Endothelial cell of umbilical vein (primary cell): ENCODE results near the gene CNOT6. TPM values are rescaled to one million over a fixed set of nuclear protein-coding genes. Genes with fewer than 3 reads are reported as not detected.

Experiments used
- BruUV-seq: library from RNA; stranded (reverse); fragments of 400-500 nt; replicated peaks from 2 replicates; lab custom pipeline; 2021; lab: Mats Ljungman, UMichigan
- CTCF ChIA-PET: fragments of 300-600, 350-600 bp; sonication (Branson Sonifier 250); formaldehyde crosslinking; loops from one replicate; lab custom pipeline; 2021; ENCODE audit warnings: antibody characterized with exemption, inconsistent platforms; lab: Charles Lee
- POLR2A ChIA-PET: fragments of 300-600, 350-600 bp; sonication (Branson Sonifier 250); formaldehyde crosslinking; loops from one replicate; lab custom pipeline; 2021; ENCODE audit warnings: antibody characterized with exemption, inconsistent platforms; lab: Charles Lee
- DNase-seq: peaks from one replicate; pipeline ENCODE4 v3.0.0-alpha.2; 2011; ENCODE audit warnings: low read depth, low spot score
- FAIRE-seq: peaks from 2 replicates; lab custom pipeline; 2011; peaks lifted over from hg19 to GRCh38; lab: Jason Lieb, UNC
- H2AFZ ChIP-seq: 2 replicates; pipeline ENCODE4 v1.6.0; 2012; ENCODE audit warnings: low read depth, low read length, control low read depth, inconsistent platforms
- H3K27ac ChIP-seq: 2 replicates; pipeline ENCODE4 v1.5.1; 2011; ENCODE audit warnings: low read depth, mild to moderate bottlenecking, control low read depth, low read length, moderate library complexity; ENCODE audit not compliant: insufficient read depth
- H3K27me3 ChIP-seq, 2 experiments: 2 replicates each; pipeline versions ENCODE4 v1.6.0 to v1.6.1; 2011; ENCODE audit warnings: low read length in 2 of 2, mixed read lengths in 1 of 2; ENCODE audit not compliant: control insufficient read depth in 2 of 2, insufficient read depth in 2 of 2
- H3K36me3 ChIP-seq, 2 experiments: 2 replicates in 1 of 2; 3 replicates in 1 of 2; pipeline ENCODE4 v1.5.1; 2011; ENCODE audit warnings: low read length in 2 of 2, mild to moderate bottlenecking in 1 of 2, moderate library complexity in 1 of 2; ENCODE audit not compliant: control insufficient read depth in 2 of 2, insufficient read depth in 2 of 2; ENCODE audit errors: extremely low read depth in 1 of 2
- H3K4me1 ChIP-seq: 3 replicates; pipeline ENCODE4 v1.5.1; 2011; ENCODE audit warnings: mild to moderate bottlenecking, low read length; ENCODE audit not compliant: control insufficient read depth, insufficient read depth; ENCODE audit errors: extremely low read depth
- H3K4me2 ChIP-seq: 2 replicates; pipeline ENCODE4 v1.6.1; 2011; ENCODE audit warnings: low read length, control low read depth, mixed read lengths; ENCODE audit not compliant: insufficient read depth
- H3K4me3 ChIP-seq, 3 experiments: fragments of 200-600 bp in 1 of 3; sonication (generic), shearing (Covaris generic) in 1 of 3; replicated peaks in 1 of 3; 2 replicates each; pipeline ENCODE4 v1.5.1; 2011 to 2016; ENCODE audit warnings: control low read depth in 3 of 3, low read length in 3 of 3, mild to moderate bottlenecking in 2 of 3, inconsistent platforms in 1 of 3, low read depth in 1 of 3, moderate library complexity in 1 of 3; ENCODE audit not compliant: insufficient read depth in 1 of 3
- H3K79me2 ChIP-seq: 2 replicates; pipeline ENCODE4 v1.6.0; 2012; ENCODE audit warnings: low read length, inconsistent platforms; ENCODE audit not compliant: control insufficient read depth, insufficient read depth
- H3K9ac ChIP-seq: replicated peaks from 2 replicates; pipeline ENCODE3; 2011; ENCODE audit warnings: low read length, control low read depth; ENCODE audit not compliant: insufficient read depth; ENCODE audit errors: extremely low read depth
- H3K9me1 ChIP-seq: replicated peaks from 3 replicates; pipeline ENCODE4 v1.6.0; 2011; ENCODE audit warnings: mild to moderate bottlenecking, low read length; ENCODE audit not compliant: control insufficient read depth, insufficient read depth; ENCODE audit errors: extremely low read depth
- H3K9me3 ChIP-seq: replicated peaks from 2 replicates; pipeline ENCODE4 v1.5.1; 2012; ENCODE audit warnings: low read length, inconsistent platforms; ENCODE audit not compliant: control insufficient read depth, insufficient read depth
- H4K20me1 ChIP-seq: replicated peaks from 2 replicates; pipeline ENCODE3; 2011; ENCODE audit warnings: mild to moderate bottlenecking, low read length; ENCODE audit not compliant: control insufficient read depth, insufficient read depth; ENCODE audit errors: extremely low read depth
- CTCF ChIP-seq, 2 donors: IDR thresholded peaks; 1 replicate in 1 of 2; 2 replicates in 1 of 2; pipeline ENCODE4 v1.5.1; 2011; ENCODE audit warnings: low read length in 2 of 2, mild to moderate bottlenecking in 2 of 2, moderate library complexity in 2 of 2, control low read depth in 1 of 2, inconsistent platforms in 1 of 2, low read depth in 1 of 2; ENCODE audit not compliant: insufficient read depth in 1 of 2; ENCODE audit errors: extremely low read depth in 1 of 2
- EZH2 ChIP-seq: IDR thresholded peaks from 2 replicates; pipeline ENCODE4 v1.6.1; 2012; ENCODE audit warnings: borderline replicate concordance, low read depth, mild to moderate bottlenecking, moderate library complexity, low read length, inconsistent platforms; ENCODE audit not compliant: severe bottlenecking
- FOS ChIP-seq: IDR thresholded peaks from 2 replicates; pipeline ENCODE4 v1.6.1; 2011; ENCODE audit warnings: mild to moderate bottlenecking, low read length, moderate library complexity, borderline replicate concordance; ENCODE audit not compliant: insufficient read depth
- GATA2 ChIP-seq: IDR thresholded peaks from 2 replicates; pipeline ENCODE4 v1.7.0; 2011; ENCODE audit warnings: low read depth, mild to moderate bottlenecking, moderate library complexity, mixed read lengths, low read length; ENCODE audit not compliant: insufficient read length, insufficient read depth
- JUN ChIP-seq: IDR thresholded peaks from 2 replicates; pipeline ENCODE4 v1.6.1; 2011; ENCODE audit warnings: borderline replicate concordance, low read depth; ENCODE audit not compliant: insufficient read length, insufficient read depth
- MAX ChIP-seq: IDR thresholded peaks from 2 replicates; pipeline ENCODE4 v1.6.1; 2011; ENCODE audit not compliant: insufficient read depth, insufficient read length
- MYC ChIP-seq: IDR thresholded peaks from one replicate; pipeline ENCODE4 v1.6.1; 2011; ENCODE audit warnings: mild to moderate bottlenecking, low read depth, low read length
- POLR2A ChIP-seq: IDR thresholded peaks from 2 replicates; pipeline ENCODE4 v1.6.1; 2012; ENCODE audit warnings: low read depth, mild to moderate bottlenecking, control low read depth, low read length
- POLR2AphosphoS5 ChIP-seq: IDR thresholded peaks from 2 replicates; pipeline ENCODE4 v1.6.1; 2012; ENCODE audit warnings: low read depth, mild to moderate bottlenecking, control low read depth, low read length, moderate library complexity; ENCODE audit not compliant: insufficient read depth
- dilution Hi-C: fragments of 300-500 bp; cut with MboI; formaldehyde crosslinking; loops from one replicate; pipeline ENCODE4 v1.15.0; 2019; ENCODE audit warnings: low sequenced_read_pairs; ENCODE audit not compliant: extremely low pct_ligation_motif_present
- intact Hi-C: fragments of 100-400 bp; cut with micrococcal nuclease; formaldehyde crosslinking; loops from one replicate; pipeline ENCODE4 v1.10.0; 2022
- polyA plus RNA-seq, 4 experiments: library from polyadenylated mRNA; depleted of rRNA in 3 of 4; stranded (reverse) in 3 of 4; unstranded in 1 of 4; fragments of >200 nt; gene quantifications; 2 replicates each; pipeline versions ENCODE4 v1.2.1 to v1.2.3, GENCODE V29; 2011 to 2012; ENCODE audit warnings: missing spikeins in 1 of 4
- total RNA-seq: library from RNA; stranded (reverse); gene quantifications from 2 replicates; pipeline ENCODE4 v1.2.3, GENCODE V29; 2021

CNOT6 gene
- total and polyA plus RNA-seq, 2 donors (not counting 3 experiments of a cell fraction or from before 2014, with no cell fraction given) = 9.2 to 33.8 TPM

- H2AFZ ChIP-seq = no peak overlapping the region
- no peak for FAIRE-seq
- H4K20me1 ChIP-seq = peaks cover 4% of the 10 kb centered on the region
- no peak overlapping the region for H3K4me2 ChIP-seq
- CTCF ChIA-PET = no interaction called here
- POLR2A ChIA-PET = no interaction called here
- H3K36me3 ChIP-seq = no peaks in the 10 kb centered on the region
- no TSS peak for BruUV-seq
- TF ChIP-seq GATA2 = no peak
- no peak for TF ChIP-seq CTCF (IDR thresholded peaks at IDR 0.05; ENCODE audit: extremely low read depth in 1 of 2, insufficient read depth in 1 of 2, low read depth in 1 of 2, low read length in 2 of 2)
- TF ChIP-seq POLR2A = no peak
- TF ChIP-seq POLR2AphosphoS5 = no peak
- no peak for TF ChIP-seq MYC
- no peak for TF ChIP-seq EZH2
- TF ChIP-seq JUN = no peak
- no peak for TF ChIP-seq MAX
- no peak for TF ChIP-seq FOS
- H3K79me2 ChIP-seq = peaks cover 38% of the 10 kb centered on the region
- intact Hi-C loops (no loop called here), dilution Hi-C loops (no loop called here)
- H3K9ac ChIP-seq = no peak overlapping the region
- H3K4me3 ChIP-seq = no peak overlapping the region
- H3K27ac ChIP-seq = no peak overlapping the region
- no peaks in the 10 kb centered on the region for H3K27me3 ChIP-seq
- H3K9me3 ChIP-seq = no peaks in the 10 kb centered on the region
- H3K4me1 ChIP-seq = no peaks in the 10 kb centered on the region
- DNase-seq = no peak
- H3K9me1 ChIP-seq = no peaks in the 10 kb centered on the region
Observed at GRCh38 chr5:180533845-180534244, 39.7 kb downstream of the CNOT6 start.
